HCT116 (cell line): Measurements from ENCODE around the gene RPS27.

Experiments
- EZH2phosphoT487 ChIP-seq: fragments of 200-600 bp; IDR thresholded peaks from 2 replicates; pipeline ENCODE4 v1.6.1; 2018; ENCODE audit warnings: antibody characterized with exemption, borderline replicate concordance
- JUND ChIP-seq: IDR thresholded peaks from 2 replicates; pipeline ENCODE4 v1.6.1; 2012
- MAX ChIP-seq: IDR thresholded peaks from 2 replicates; pipeline ENCODE4 v1.6.1; 2012
- POLR2AphosphoS5 ChIP-seq: IDR thresholded peaks from 2 replicates; pipeline ENCODE4 v1.6.1; 2011; ENCODE audit warnings: mild to moderate bottlenecking, low read depth, low read length, moderate library complexity
- RAD21 ChIP-seq: IDR thresholded peaks from 2 replicates; pipeline ENCODE4 v1.6.1; 2012; ENCODE audit warnings: low read depth, mild to moderate bottlenecking
- SIN3A ChIP-seq: IDR thresholded peaks from 2 replicates; pipeline ENCODE4 v1.6.1; 2012; ENCODE audit warnings: low read depth
- ZFX ChIP-seq: fragments of 450-650 bp; IDR thresholded peaks from 2 replicates; pipeline ENCODE4 v1.6.1; 2017
- ZNF274 ChIP-seq: fragments of 200-500 bp; sonication (Bioruptor generic); IDR thresholded peaks from 2 replicates; pipeline ENCODE4 v1.6.1; 2014; ENCODE audit warnings: mild to moderate bottlenecking, low read depth, low read length, inconsistent platforms
- TF ChIP-seq, protein P1 (sequence below), 3 experiments: fragments of 200-600 bp in 1 of 3; sonication (generic) in 1 of 3; IDR thresholded peaks in 2 of 3; conservative IDR thresholded peaks in 1 of 3; 2 replicates each; pipeline ENCODE4 v1.5.1; 2012 to 2017; ENCODE audit warnings: low read depth in 2 of 3, low read length in 2 of 3, antibody characterized with exemption in 1 of 3, borderline replicate concordance in 1 of 3, control low read depth in 1 of 3, mild to moderate bottlenecking in 1 of 3, mixed read lengths in 1 of 3, mixed run types in 1 of 3, moderate library complexity in 1 of 3; ENCODE audit not compliant: insufficient read depth in 1 of 3
- TF ChIP-seq, protein P2 (sequence below): IDR thresholded peaks from 2 replicates; pipeline ENCODE4 v1.6.1; 2011; ENCODE audit warnings: mild to moderate bottlenecking, low read length, moderate library complexity; ENCODE audit not compliant: insufficient replicate concordance; ENCODE audit errors: extremely low read depth

DNA sequence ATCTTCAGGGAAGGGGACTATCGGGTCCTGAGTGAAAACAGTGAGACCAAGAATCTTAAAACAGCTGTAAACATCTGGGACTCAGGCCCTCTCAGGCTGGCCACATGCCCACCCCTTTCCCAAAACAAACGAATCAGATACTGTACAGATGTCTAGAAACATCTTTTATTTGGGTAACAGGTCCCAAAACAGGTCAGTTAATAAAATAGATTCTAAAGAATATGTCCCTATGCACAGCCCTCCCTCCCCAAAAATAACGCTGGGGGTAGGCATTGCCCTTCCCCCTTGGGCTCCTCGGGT lies 31.7 kb upstream of the RPS27 start:
- TF ChIP-seq, protein P1, sequence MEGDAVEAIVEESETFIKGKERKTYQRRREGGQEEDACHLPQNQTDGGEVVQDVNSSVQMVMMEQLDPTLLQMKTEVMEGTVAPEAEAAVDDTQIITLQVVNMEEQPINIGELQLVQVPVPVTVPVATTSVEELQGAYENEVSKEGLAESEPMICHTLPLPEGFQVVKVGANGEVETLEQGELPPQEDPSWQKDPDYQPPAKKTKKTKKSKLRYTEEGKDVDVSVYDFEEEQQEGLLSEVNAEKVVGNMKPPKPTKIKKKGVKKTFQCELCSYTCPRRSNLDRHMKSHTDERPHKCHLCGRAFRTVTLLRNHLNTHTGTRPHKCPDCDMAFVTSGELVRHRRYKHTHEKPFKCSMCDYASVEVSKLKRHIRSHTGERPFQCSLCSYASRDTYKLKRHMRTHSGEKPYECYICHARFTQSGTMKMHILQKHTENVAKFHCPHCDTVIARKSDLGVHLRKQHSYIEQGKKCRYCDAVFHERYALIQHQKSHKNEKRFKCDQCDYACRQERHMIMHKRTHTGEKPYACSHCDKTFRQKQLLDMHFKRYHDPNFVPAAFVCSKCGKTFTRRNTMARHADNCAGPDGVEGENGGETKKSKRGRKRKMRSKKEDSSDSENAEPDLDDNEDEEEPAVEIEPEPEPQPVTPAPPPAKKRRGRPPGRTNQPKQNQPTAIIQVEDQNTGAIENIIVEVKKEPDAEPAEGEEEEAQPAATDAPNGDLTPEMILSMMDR (IDR thresholded peaks at IDR 0.05 in 2 of 3, conservative IDR thresholded peaks at IDR 0.05 in 1 of 3; ENCODE audit: borderline replicate concordance in 1 of 3, insufficient read depth in 1 of 3, low read depth in 2 of 3, low read length in 2 of 3): no peak
- TF ChIP-seq JUND (no peak), RAD21 (no peak), EZH2phosphoT487 (no peak), POLR2AphosphoS5 (no peak), SIN3A (no peak), ZFX (no peak), ZNF274 (no peak), MAX (no peak)
- TF ChIP-seq, protein P2, sequence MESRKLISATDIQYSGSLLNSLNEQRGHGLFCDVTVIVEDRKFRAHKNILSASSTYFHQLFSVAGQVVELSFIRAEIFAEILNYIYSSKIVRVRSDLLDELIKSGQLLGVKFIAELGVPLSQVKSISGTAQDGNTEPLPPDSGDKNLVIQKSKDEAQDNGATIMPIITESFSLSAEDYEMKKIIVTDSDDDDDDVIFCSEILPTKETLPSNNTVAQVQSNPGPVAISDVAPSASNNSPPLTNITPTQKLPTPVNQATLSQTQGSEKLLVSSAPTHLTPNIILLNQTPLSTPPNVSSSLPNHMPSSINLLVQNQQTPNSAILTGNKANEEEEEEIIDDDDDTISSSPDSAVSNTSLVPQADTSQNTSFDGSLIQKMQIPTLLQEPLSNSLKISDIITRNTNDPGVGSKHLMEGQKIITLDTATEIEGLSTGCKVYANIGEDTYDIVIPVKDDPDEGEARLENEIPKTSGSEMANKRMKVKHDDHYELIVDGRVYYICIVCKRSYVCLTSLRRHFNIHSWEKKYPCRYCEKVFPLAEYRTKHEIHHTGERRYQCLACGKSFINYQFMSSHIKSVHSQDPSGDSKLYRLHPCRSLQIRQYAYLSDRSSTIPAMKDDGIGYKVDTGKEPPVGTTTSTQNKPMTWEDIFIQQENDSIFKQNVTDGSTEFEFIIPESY: no peak
